HG03103 (cell line): ENCODE measurements around the gene GULP1.
"Not testable (repeated sequence)": the region's sequence is repeated elsewhere in the genome, so short reads cannot be mapped to it uniquely, and the experiment has no call there.

ENCODE experiments used
- ATAC-seq: cut with Tn5 transposase; IDR thresholded peaks from one replicate; pipeline ENCODE4 v1.9.1; 2021; ENCODE audit warnings: low read depth; ENCODE audit not compliant: unreplicated experiment

GULP1 gene

DNA sequence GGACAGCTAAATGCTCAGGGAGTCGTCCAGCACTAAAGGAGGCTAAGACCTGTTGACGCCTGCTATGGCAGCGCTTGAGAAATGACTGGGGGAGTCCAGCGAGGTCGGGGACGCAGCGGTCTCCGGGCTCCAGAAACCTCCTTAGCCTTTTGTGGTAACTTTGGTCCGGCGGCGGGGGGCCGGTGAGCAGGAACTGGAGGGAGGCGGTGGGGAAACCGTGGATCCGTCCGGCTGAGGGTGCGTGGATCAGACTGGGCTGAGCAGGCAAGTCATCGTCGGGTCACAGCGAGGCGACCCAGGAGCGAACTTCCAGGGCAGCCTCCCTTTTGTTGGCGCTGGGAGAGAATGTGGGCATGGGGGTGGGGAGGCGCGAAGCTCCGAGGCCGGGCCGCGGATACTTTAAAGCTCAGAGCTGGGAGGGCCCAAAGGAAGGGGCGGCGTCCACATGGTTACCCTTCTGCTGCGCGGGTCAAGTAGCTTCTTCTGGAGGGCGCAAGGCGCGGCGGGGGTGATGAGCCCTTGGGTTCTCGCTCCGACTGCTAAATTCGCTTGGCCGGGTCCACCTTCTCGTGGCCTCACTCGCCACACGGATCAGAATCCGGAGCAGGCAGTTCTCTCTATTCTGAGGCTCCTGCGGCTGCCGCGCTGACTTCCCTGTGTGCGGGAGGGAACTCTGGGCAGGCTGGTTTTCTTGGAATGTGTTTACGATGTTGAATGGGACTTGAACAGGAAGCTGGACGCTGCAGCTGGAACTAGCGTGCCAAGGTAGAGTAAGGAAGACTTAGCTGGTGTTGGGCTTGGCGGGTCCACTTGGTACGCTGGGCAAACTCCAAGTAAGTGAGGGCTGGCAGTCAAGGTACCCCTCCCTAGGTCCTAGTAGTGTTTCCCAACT lies 920 bp downstream of the GULP1 start:
- no peak for ATAC-seq

DNA sequence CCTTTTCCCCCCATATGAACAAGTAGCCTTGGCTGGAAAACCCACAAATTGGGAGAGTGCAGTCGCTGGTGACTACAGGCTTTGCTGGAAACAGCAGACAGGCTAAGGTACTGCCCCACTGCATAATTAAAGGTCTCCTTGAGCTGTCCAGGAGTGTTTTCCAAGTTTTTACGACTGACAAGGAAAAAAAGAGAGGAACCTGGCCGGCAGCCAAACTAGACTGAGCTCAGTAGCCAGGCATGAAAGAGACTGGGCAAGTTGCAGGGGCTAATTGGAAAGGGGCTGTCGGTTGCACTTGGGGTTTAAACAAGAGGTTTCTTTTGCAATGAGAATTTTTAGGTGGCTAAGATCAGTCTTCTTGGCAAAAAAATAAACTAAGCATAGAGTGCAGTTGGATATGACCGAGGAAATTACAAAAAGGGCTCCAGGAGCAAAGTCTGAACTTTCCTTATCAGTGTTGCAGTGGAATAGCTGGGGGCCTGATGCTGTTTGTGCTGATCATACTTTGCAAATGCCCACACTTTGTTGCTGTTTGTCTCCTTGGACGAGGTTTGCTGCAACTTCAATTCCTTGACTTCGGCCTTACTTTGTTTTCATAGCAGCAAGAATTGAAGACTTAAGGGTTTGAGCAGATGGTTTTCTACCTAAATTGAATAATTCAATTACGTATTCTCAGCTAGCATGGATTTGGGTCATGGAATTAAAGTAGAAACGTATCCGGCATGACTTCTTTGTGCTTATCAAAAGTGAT lies 2.1 kb downstream of the GULP1 start:
- ATAC-seq, result no peak

DNA sequence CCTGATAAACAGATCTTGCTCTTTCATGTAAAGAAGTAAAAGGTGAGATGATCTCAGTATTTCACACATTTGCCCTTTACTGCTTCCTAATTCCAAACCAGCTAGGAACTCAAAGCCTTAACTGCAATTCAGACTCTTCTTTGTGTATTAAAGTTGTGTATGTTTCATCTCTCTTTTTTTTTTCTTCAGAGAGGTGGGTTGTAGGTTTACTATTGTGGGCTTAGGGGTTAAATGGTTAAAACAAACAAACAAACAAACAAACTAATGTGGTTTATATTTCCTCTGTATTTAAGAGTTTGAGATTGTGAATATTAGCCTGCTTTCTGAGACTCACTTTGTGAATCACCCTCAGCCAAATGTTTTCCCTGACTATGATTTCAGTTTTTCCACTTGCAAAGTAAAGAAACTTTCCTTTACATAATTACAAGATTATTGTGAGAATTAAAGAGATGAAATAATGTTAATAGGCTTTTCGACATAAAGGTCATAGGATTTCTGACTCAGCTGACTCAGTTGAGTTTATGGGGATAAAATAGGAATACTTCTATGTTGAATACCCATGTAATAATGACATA lies 2.8 kb downstream of the GULP1 start:
- ATAC-seq, result no peak

DNA sequence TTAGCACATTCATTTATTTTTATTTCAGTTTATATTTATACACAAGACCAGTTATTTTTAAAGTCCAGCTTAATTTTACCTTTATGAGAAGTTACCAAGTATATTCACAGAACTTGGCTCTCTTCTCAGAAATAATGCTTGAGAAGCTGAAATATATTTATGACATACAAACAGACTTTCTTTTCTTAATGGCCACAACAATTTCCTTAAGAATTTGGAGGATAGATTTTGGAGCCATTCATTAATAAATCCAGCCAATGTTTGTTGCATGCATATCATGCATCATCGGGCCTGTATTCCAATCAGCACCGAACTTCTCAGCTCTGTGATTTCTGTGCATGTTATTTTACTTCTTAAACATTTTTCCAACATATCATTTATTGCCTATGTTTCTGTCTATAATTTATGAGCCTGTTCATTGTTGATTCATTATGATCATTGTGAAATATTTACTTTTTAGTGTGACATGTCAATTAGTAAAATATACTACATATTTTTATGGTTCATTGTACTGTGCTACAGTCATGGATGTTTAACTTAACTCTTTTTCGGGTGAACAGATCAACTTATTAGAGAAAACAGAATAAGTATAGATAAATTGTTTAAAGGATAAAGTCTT lies 3.5 kb downstream of the GULP1 start:
- no peak for ATAC-seq

DNA sequence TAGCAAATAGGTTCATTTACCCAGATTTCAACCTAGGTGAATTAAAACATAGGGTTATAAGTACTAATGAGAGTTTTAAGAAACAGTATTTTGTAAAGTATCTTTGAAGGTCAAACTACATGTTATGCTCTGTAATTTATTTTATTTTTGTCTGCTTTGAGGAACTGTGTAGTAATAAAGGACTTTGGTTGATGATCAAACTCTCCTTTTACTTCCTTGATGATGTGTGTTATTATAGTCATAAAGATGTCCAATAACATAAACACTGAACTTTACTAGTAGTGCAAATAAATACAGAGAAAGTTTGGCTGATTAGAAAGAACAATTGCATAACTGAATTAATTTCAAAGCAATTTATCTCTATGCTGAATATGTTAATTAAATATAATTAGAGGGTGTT lies 6.3 kb downstream of the GULP1 start:
- no peak for ATAC-seq

DNA sequence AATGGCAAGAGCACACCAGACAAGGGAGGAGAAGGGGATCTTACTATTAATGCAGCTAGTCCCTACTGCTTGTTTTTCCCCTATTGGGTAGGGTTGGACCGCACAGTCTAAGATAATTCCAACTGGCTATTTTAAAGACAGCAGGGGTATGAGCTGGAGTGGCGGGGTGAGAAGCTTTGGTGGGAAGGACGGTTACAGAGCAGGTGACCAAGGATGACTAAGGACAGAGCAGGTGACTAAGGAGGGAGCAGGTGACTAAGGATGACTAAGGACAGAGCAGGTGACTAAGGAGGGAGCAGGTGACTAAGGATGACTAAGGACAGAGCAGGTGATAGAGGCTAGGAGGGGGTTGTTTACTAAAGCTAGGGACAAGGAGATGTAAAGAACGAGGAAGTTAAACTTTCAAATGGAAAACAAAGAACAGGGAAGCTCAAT lies 7.3 kb downstream of the GULP1 start:
- not testable (repeated sequence) for ATAC-seq

DNA sequence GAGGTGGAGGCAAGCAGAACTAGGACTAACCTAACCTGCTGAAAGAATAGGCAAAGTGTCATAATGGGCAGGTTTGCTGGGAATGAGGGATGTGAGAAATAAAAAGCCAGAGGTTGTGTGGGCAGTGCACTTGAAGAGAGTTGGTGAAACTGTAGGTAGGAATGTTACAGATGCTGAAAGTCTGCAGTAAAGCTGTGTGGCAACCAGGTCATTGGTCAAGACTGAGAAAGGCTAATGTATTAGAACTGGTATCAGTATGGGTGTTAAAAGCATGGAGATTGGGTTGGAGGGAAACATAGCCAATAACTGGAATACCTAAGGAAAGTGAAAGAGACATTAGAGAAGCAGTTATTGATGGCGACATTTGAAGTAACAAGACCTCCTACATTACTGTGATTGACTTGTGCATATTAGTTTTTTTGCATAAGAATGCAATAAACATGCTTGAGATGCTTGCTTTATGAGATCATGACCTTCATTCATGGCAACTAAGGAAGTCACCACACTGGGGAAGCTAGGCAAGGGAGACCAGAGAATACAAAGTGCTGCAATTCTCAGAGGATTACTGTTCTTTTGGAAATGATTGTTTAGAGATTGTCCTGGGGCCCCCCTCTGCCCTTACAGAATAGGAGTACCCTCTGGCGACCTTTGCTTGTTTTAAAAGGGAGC lies 11.8 kb downstream of the GULP1 start:
- no peak for ATAC-seq

DNA sequence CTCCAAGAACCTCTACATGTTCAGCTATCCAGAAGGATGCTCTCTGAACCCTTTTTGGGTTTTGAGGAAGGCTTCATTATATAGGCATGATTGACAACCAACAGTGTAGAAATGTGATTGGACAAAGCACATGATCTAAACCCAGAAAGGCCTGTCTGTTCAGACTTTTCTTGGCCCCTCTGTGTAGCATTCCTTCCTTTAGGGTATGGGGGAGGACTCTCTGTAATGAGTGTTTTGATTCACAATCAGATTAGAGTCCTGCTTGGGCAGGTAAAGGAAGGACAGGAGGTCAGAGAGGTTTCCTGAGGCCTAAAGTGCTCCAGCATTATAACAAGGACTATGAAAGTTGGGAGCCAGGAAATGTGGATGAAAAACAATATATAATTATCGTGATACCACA lies 13.6 kb downstream of the GULP1 start:
- no peak for ATAC-seq

DNA sequence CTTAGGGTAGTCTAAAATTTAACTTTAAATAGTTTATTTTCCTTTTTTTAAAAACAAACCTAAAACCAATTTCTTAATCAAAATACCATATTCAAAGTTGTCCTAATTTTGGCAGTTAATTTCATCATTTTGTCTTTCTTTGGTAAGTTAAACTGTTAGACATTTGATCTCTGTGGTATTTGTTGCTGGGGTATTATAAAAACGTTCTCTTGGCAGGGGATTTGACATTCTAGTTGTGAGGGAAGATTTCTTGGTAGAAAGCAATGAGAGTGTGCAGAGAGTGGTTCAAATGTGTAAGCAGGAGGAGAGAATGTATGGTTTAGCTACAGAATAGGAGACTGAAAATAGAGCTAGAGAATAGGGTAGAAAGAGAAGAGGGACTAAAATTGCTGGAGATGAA lies 14.6 kb downstream of the GULP1 start:
- no peak for ATAC-seq

DNA sequence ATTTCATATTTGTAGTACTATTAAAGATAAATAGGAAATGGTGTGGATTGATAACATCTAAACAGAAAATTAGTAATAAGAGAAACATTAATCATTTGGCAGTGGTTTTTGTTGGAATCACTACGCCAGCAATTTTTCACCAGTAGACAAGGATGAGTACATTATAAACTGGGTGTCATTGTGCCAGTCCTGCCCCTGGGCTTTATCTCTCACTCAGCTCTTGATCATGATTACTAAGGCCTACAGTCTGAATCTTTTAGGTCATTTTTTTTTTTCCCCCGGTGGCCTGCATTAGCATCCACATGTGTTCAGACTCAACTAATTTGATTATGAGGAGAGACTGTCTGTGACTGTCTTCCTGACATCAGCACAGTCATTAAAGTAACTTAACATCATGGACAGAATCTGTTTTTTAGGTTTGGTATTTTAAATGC lies 16.2 kb downstream of the GULP1 start:
- ATAC-seq, result no peak

DNA sequence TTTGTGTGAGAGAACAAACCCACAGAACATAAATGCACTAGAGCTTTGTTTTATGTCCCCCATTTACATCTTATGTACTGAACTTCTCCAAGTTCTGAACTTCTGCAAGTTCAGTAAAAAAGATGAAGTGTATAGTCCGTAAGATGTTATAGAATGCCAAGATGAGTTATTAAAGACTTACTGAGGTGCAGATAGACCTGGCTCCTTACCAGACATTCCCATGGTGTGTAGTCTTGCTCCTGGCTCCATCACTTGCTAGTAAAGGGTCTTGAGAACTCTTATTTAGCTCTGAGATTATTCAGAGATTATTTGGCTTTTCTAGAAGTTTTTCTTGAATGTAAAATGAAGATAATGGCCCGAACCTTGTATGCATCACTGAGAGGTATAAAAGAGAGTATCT lies 16.8 kb downstream of the GULP1 start:
- ATAC-seq, result no peak

DNA sequence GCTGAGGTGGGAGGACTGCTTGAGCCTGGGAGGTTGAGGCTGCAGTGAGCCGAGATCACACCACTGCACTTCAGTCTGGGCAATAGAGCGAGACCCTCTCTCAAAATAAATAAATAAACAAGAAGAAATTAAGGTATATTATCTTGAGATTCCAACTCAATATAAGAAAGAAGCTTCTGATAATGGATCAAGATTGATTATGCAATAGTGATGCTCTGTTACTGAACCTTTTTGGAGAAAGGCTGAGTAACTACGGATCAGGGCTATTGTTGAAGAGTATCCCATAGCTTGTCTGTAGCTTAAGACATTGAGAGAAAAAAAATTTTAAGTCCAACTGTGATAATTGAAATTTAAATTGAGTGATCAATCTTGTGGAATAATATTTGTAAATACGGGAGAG lies 17.7 kb downstream of the GULP1 start:
- no peak for ATAC-seq

DNA sequence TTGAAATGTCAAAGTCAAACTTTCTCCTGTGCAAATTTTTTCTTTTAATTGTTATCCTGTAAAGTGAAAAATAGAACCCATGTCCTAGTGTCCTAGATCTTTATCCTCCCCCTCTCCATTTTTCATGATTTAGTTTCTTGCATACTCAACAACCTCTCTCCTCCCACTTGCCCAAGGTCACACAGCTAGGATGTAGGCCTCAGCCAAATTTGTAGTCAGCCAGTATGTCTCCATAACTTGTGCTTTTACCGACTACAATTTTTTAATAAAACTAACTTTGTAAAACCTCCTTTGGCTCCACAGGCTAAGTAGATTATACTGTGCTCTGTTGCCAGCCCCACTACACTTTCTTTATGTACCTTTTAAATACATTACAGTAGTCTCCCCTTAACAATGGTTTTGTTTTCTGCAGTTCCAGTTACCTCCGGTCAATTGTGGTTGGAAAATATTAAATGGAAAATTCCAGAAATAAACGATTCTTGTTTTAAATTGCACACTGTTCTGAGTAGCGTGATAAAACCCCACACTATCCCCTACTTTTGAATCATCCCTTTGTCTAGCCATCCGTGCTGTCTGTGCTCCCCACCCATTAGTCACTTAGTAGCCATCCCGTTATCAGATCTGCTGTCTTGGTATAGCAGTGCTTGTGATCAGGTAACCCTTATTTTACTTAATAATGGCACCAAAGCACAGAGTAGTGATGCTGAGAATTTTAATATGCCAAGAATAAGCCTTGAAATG lies 22.8 kb downstream of the GULP1 start:
- ATAC-seq, result no peak

DNA sequence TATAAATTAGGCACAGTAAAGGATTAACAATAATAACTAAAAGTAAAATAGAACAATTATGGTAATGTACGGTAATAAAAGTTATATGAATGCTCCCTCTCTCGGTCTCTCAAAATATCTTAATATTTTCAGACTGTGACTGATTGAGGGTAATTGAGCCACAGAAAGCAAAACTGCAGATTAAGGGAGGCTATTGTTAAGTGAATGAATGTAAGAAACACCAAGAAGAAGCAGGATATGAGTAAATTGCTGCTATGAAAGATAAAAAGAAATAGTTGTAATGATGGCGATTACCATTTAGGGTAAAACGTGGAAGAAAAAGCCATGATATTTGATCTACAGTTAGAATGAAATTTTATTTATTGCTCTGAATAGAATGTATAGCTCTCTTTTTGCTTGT lies 24.1 kb downstream of the GULP1 start:
- ATAC-seq, result no peak

DNA sequence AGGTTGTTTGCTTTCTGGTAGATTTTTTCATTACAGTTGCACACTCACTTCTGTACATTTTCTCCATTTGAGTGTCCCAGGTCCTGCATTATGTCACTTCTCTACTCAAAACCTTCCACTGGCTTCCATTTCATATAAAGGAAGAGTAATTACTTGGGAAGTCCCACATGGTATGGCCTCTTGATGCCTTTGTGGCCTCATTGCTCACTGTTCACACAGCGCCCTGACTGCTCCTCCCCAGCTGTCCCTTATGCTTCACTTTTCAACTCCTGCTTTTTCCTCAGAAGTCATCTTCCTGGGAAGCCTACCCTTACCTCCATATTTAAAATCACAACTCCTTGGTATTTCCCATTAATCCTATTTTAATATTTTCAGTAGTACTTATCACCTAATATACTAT lies 24.7 kb downstream of the GULP1 start:
- ATAC-seq, result no peak

DNA sequence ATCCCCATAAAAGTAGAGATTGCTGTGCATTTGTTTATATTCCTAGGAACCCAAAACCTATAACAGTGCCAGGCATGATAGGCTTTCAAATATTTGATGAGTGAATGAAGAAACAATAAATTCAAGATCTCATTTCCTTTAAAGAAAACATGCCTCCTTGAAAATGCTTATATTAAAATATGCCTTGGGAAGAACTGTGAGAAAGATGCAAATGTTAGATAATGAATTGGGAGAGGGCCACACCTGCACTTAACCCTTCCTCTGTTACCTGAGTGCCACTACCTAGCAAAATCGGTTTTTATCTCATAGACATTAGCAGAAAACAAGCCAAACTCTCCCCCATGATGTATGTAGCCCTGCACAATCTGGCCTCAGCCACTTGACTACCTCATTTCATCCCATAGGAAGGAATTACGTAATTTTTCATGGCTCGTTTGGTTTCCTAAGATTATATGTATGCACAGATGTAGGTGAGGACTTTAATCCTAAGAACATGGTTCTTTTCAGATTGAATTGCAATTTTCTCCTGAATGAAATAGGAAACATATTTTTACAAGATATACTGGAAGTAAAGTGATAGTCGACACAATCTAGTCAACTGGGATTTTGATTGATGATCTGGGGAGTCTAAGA lies 25.2 kb downstream of the GULP1 start:
- ATAC-seq, result no peak

DNA sequence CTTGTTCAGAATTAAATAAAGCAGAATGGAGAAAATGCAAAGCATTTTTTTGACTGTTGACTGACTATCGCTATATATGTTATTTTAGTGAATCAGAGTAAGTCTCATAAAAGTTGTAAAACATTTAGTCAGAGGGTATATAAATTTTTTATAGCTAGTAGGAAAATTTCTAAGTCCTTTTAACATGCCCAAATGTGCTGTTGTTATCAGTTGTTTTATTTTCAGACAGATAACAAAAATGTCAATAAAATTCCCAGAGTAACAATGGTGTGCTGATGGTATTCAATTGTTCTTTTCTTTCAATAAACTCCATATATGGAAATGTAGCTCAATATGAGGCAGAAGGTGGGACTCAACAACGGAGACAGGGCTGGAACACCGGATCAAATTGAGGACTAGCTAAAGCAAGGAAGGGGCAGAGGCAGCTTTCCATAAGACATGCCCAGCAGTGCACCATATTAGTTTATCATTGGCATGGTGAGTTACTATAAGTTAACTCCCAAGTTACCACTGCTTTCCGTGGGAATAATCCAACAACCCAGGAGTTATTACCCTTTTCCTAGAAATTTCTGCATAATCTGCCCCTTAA lies 26.6 kb downstream of the GULP1 start:
- ATAC-seq, result no peak

DNA sequence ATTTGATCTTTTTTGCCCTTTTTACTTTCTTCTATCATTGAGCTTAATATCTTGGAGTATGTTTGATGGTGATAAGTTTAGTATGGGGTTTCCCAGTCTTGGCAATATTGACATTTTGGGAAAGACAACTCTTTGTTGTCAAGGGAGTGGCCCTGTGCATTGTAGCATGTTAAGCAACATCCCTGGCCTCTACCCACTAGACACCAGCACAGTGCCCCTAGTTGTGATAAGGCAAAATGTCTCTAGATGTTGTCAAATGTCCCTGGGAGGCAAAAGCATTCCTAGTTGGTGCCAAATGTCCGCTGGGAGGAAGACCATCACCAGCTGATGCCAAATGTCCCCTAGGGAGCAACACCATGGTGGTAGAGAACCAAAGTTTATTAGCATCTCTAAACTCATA lies 28.2 kb downstream of the GULP1 start:
- ATAC-seq, result no peak

DNA sequence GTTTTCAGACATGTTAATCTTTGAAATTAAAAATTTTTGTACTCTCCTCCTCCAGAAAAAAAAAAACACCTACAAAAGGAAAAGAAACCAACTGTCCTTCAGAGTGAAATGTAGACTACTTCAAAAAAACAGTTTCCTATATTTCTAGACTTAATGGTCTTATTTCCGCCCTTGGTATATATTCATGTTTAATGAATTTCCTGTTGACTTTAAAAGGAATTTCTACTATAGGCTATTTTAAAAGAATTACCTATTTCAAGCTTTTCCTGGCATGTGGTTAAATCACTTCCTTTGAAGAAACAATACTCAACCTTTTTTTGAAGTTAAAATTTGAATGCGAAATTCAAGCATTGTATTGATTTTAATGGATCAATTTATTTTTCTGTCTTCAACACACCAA lies 29.2 kb downstream of the GULP1 start:
- no peak for ATAC-seq
